Activated T-helper 9 cell treated with anti-CD3 and anti-CD28 coated beads, Interleukin-2, amount 50 U/mL, for 16 hours (primary cell): ENCODE data around the gene ROR2.

Experiments used
- DNase-seq: peaks from one replicate; pipeline ENCODE4 v3.0.0-alpha.2; 2020; ENCODE audit warnings: low read depth

ROR2 gene

GRCh38 chr9:91840882-91841281, 109.1 kb downstream of the ROR2 start:
- no peak for DNase-seq

- DNase-seq = no peak
Measured at GRCh38 chr9:91840469-91840868, 109.6 kb downstream of the ROR2 start.

GRCh38 chr9:91839926-91840465, 110.0 kb downstream of the ROR2 start:
- no peak for DNase-seq

GRCh38 chr9:91837981-91838731, 111.9 kb downstream of the ROR2 start:
- DNase-seq = no peak

- no peak for DNase-seq
Measured at GRCh38 chr9:91836515-91836914, 113.5 kb downstream of the ROR2 start.

- DNase-seq = no peak
Measured at GRCh38 chr9:91835632-91836031, 114.4 kb downstream of the ROR2 start.

- DNase-seq = no peak
Measured at GRCh38 chr9:91835216-91835615, 114.8 kb downstream of the ROR2 start.

GRCh38 chr9:91834740-91835139, 115.3 kb downstream of the ROR2 start:
- no peak for DNase-seq

GRCh38 chr9:91833878-91834255, 116.2 kb downstream of the ROR2 start:
- no peak for DNase-seq

- DNase-seq = no peak
Measured at GRCh38 chr9:91833096-91833877, 116.7 kb downstream of the ROR2 start.

- no peak for DNase-seq
Measured at GRCh38 chr9:91832322-91832721, 117.7 kb downstream of the ROR2 start.

GRCh38 chr9:91825866-91826265, 124.2 kb downstream of the ROR2 start:
- no peak for DNase-seq

GRCh38 chr9:91825422-91825821, 124.6 kb downstream of the ROR2 start:
- DNase-seq = no peak

- DNase-seq = no peak
Measured at GRCh38 chr9:91824601-91825305, 125.3 kb downstream of the ROR2 start.

- no peak for DNase-seq
Measured at GRCh38 chr9:91824151-91824550, 125.9 kb downstream of the ROR2 start.

GRCh38 chr9:91820949-91821880, 128.8 kb downstream of the ROR2 start:
- no peak for DNase-seq

- DNase-seq = no peak
Measured at GRCh38 chr9:91820126-91820750, 129.8 kb downstream of the ROR2 start.

- DNase-seq = no peak
Measured at GRCh38 chr9:91818647-91819403, 131.2 kb downstream of the ROR2 start.

- no peak for DNase-seq
Measured at GRCh38 chr9:91818225-91818585, 131.8 kb downstream of the ROR2 start.

GRCh38 chr9:91817493-91818224, 132.4 kb downstream of the ROR2 start:
- no peak for DNase-seq
